NCI-H2081 (cell line): ENCODE measurements around the gene ABCA2.

ENCODE experiments used
- DNase-seq, 2 experiments: peaks; one replicate each; lab custom pipeline; 2025; lab: John Stamatoyannopoulos, UW

Gene ABCA2

DNA sequence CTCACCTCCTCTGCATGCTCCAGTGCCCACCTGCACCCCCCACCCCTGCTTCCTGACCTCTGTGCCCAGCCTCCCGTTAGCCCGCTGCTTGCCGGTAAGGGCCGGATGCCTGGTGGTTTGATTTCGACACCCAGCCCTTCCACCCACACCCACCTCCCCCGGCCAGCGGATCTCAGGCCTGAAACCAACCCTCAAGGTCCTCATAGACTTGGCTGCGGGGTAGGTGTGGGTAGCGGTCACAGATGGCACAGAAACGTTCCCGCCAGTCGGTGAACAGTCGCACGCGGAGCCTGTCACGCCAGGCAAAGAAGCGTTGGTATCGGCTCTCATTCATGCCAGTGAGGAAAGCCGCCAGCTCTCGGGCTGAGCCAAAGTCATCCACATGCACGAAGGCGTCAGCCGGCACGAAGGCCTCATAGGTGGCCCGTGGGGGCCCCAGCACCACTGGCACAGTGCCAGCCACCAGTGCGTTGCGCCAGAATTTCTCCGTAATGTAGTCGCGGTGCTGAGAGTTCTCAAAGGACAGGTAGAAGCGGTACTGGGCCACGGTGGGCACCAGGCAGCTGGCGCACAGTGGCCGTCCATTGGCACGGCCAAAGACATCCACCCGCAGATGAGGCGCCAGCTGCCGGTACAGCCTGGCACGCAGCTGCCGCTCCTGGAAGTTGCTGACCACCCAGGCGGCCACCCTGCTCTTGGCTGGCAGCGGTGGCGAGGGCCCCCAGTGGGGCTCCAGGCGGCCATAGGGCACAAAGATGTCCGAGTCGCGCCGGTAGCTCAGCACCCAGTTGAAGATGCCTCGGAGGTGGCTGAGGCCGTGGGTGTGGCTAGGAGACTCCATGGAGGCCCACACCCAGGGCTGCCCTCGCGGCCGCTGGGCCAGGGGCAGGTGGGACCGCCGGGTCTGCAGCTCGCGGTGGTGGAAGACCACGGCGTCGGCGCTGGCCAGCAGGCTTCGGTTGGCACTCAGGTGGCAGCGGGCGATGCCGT is 2.8 kb upstream of the ABCA2 start:
- DNase-seq: no peak

DNA sequence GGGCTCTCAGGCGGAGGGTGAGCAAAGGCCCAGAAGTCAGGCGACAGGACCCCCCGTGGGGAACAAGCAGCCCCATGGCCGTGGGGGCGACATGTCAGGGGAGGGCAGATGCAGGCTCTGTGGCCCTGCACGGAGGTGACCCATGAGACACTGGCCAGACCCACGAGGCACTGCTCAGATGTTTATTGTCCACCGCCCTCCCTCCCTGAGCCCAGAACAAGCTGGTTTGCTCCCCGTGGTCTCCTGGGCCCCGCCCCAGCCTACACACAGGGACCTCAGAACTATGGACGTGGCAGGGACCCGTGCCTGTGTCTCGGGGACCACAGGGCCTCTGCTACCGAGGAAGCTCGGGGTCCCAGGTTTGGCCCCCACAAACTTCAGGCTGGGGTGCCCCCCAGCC is 2.0 kb upstream of the ABCA2 start:
- DNase-seq: no peak

DNA sequence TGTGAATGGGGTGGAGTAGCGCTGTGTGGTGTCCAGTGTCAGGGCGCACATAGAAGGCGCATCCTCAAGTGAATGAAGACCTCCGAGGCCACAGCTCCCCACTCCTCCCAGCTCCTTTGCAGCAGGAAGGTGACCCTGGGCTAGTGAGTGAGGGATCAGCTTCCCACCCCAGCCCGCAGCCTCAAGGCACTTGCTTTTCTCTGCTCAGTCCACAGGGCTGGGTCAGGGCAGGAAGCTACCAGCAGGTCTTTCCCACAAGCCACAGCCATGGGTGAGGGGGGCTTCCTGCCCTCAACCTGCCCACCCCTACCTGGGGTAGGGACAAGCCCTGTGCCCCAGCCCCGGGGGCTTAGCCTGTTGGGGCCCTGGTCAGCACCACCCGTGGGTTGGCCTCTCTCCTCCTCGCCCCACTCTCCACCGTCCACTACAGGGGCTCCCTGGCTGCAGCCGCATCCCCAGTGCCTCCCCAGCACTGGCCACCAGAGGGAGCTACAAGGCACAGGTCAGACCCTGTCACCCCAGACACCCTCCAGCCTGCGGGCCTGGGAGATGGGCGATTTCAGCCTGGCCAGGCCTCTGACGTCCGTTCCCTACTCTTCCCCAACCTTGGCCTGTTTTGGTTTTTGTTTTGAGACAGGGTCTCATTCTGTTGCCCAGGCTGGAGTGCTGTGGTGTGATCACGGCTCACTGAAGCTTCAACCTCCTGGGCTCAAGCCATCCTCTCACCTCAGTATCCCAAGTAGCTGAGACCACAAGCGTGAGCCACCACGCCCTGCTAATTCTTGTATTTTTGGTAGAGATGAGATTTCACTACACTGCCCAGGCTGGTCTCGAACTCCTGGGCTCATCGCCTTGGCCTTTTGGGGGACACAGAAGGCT is 1.3 kb upstream of the ABCA2 start:
- peak; percentile 44 to 57 for DNase-seq

DNA sequence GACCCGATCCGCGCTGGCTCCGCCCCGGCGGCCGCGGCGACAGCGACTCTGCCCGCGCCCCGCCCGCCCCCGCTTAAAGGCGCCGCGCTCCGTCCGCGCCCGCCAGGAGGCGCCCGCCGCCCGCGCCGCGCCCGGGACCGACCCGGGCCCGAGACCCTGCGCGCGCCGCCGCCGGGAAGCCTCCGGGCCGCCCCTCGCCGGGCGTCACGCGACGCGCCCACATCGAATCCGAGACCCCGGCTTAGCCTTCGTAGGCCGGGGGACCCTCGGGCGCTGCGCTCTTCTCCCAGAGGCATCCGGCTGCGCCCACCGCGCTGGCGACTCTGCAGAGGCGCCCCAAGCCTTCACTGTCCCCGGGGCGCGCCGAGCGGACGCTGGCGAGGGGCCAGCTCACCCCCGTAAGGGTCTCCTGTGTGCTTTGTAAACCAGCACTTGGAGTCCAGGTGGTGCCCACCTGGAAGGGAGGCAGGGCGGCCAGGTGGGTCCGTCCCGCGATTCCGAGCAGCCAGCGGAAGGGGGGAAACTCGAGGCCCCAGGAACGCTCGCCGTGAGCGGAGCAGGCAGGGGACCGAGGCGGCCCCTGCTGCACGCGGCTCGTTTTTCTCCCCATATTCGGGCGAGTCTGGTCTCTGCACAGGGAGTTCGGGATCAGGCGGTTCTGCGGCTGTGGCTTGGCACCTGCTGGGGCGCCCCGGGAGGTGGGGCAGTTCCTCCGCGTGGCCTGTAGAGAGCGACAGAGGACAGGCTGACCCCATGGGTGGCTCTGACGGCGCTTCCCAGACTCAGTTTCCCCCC is 423 bp upstream of the ABCA2 start:
- peak; percentile 68 to 70 for DNase-seq

DNA sequence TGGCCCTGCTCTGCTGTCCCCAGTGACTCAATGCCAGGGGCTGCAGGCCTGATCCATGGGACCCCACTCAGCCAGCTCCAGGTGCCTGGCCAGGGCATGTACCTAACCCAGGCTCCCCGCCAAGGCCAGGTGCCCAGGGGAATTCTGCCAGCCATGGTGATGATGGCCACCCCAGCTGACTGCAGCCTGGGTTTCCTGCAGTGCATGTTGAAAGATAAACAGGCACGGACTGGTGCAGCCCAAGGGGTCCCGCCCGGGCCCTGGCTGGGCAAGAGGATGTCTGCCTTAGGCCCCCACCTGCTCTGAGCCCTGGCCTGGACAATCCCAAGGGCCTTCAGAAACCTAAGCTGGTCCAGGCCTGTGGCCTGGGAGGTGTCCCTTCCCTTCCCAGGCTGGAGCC is 1.2 kb downstream of the ABCA2 start:
- DNase-seq: peak in 1 of 2 experiments; percentile 17

DNA sequence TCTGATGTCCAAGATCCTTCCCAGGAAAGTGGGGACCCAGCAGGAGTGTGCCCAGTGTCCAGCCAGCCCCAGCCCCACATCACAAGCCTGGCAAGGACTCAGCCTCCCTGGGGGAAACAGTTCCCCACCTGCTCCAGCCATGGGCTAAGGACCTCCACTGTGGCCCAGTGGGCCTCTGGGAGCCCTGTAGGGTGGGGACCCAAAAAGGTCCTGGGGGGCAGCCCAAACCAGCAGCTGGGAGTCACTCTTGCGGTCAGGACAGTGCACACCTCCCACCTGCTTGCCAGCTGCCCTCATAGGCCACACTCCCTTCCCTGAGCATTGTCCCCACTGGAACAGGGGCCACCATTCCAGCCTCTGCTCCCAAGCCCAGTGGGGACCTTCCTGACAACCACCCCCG is 1.7 kb downstream of the ABCA2 start:
- no peak for DNase-seq

DNA sequence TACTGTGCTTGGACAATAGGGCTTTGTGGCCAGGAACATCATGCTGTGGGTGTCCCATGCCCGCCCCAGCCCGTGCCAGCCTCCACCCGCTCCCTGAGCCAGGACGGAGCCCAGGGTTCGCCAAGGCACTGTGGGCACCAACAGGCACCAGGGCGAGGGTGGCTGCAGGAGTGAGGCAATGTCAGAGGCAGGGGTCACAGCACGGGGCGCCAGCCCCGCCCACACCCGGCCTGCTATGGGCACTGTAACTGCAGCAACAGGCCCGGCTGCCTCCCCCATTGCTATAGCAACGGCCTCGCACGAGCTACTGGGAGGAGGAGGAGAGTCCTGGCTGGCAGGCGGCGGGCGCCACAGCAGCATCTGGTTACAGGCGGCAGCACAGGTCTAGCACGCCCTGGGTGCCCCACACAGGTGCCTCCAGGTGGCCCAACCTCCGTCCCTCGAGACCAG is 2.5 kb downstream of the ABCA2 start:
- DNase-seq: peak; percentile 70 to 74

DNA sequence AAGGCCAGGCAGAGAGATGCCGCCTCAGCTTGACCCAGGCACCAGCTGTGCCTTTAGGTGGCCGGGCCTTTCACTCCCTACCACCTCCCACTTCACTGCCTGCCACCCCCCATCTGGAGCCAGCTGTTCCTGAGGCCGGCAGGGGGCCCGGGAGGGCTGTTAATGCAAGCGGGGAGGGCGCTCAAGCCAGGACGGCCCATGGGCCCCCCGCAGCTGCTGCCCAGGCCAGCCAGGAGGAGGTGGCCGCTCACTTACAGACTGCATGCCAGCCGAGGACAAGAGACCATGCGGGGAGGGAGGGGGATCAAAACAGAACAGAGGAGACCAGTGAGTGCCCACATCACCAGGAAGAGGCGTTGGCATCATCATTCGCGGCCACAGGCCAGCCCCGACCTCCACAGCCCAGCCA is 4.5 kb downstream of the ABCA2 start:
- DNase-seq: no peak

DNA sequence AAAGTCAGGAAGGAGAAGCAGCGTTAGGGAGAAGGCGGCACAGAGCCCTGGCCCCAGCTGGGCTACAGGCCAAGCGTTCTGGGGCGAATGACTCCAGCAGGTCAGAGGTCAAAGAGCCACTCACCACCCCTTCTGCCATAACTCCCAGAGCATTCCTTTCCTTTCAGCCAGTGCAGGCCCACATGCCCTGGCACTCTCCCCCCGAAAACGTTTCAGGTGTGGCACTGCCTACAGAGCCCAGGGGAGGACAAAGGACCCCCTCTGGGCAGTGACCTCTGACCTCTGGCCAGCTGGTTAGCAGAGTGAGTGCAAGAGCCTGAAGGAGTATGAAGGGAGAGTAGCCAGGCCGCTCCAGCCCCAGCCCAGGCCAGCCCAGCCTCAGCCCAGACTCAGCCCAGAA is 4.9 kb downstream of the ABCA2 start:
- DNase-seq: no peak

DNA sequence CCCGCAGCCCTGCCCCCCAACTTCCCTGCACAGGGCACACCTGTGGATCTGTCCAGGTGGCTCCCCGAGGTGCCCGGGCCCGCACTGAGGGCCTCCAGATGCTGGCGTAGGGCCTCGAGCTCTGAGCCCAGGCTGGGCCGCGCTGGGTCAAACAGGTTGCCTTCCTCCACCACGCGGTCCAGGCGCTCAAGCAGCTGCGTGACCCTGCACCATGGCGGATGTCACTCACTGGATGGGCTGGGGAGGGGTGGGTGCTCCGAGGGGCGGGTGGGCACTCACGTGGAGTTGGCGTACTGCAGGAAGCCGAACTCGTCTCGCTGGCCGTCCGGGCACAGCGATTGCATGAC is 5.4 kb downstream of the ABCA2 start:
- DNase-seq: no peak

DNA sequence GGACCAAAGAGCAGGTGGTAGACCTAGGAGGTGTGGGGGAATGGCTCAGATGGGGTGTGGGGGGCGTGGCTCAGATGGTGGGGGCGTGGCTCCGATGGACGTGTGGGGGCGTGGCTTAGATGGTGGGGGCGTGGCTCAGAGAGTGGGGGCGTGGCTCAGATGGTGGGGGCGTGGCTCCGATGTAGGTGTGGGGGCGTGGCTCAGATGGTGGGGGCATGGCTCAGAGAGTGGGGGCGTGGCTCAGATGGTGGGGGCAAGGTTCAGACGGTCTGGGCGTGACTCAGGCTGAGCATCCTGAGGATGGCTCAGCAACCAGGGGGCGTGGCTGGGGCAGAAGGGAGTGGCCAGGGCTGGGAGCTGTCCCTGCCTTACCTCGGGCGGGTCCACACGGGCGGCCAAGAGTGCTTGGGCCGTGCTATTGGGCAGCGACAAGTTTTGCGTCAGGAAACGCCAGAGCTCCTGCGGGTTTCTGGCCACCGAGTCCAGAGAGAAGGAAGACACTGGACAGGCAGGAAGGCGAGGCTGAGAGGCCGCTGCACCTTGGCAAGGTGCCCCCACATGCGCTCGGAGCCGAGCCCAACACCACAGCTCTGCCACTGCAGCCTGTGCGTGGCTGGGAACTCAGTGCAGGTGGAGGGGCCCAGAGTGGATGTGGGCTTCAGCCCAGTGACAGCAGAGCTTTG is 5.9 kb downstream of the ABCA2 start:
- no peak for DNase-seq

DNA sequence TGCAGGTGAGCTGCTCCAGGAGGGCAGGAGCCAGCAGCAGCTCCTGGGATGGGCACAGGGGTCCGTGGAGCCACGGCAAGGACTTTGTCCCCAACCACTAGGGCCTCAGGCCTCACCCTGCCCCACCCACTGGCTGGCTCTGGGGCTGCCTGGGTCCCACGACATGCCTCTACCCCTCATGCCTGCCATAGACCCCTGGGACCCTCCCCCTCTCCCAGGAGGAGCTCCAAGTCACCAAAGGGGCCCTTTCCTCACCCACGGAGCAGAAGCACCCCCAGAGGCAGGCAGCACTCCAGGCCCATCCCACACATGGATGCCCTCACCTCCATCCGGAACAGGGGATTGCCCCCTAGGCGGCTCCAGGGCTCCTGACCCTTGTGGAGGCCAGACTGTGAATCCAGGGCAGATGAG is 6.5 kb downstream of the ABCA2 start:
- DNase-seq: no peak

DNA sequence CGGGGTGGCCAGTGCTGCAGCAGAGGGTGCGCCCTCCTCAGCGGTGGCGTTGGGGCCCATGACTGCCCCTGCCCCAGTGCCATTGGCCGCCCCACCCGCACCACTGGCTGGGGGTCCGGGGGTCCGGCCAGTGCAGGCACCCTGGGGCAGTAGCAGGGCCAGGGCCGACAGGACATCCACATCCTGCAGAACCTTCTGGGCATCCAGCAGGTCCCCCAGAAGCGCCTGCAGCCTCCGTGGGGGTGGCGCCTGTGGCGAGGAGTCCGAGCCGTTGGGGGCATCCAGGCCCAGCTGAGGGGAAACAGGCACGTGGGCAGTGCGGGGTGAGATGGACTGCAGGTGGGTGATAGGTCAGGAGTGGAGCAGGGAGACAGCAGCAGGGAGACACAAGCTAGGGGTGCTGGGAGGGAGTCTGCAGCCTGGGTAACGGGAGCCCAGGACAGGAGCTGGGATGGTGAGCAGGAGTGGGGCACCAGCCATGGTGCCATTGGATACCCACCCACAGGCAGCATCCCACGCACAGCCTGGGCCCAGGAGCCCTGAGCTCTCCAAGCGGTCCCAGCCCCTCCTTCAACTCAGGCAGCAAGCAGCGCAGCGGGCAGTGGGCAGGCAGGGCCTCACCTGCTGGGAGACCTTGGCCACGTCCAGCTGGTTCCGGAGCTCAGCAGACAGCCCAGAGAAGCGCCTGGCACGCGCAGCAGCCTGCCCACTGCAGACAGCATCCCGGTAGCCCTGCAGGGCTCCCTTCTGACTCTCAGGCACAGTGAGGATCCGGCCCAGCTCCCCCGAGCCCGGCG is 7.1 kb downstream of the ABCA2 start:
- no peak for DNase-seq

DNA sequence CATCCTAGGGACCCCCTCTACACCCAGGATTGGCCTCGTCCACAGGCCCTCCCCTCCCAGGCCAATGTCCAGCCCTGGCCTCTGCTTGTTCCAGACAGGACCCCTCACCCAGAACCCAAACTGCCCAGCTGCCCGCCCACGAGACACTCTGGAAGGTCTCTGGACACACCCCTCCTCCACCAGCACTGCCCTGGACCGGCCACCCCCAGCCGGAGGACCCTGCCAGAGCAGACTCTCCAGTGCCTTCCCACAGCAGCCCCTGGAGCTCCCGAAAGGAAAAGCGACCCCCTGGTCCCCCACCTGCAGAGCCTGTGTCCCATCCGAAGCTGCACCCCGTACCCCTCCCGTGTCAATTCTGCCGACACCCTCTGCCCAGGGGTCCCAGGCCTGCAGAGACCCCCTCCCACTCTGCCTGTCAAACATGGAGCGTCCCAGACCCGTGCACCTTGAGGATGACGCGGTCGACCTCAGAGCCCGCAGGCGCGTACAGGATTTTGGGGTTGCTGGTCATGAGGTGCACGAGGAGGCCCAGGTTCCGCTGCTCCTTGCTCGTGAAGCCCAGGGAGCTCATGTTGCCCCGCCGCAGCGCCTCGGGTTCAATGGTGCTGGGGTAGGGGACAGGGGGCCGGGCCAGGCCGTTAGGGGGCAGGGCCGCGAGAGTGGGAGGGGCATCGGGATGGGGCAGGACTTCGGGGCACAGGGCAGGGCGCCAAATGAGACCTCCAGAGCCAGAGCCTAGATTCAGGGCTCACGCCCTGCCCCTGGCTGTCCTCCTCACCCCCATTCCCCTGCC is 8.0 kb downstream of the ABCA2 start:
- no peak for DNase-seq

DNA sequence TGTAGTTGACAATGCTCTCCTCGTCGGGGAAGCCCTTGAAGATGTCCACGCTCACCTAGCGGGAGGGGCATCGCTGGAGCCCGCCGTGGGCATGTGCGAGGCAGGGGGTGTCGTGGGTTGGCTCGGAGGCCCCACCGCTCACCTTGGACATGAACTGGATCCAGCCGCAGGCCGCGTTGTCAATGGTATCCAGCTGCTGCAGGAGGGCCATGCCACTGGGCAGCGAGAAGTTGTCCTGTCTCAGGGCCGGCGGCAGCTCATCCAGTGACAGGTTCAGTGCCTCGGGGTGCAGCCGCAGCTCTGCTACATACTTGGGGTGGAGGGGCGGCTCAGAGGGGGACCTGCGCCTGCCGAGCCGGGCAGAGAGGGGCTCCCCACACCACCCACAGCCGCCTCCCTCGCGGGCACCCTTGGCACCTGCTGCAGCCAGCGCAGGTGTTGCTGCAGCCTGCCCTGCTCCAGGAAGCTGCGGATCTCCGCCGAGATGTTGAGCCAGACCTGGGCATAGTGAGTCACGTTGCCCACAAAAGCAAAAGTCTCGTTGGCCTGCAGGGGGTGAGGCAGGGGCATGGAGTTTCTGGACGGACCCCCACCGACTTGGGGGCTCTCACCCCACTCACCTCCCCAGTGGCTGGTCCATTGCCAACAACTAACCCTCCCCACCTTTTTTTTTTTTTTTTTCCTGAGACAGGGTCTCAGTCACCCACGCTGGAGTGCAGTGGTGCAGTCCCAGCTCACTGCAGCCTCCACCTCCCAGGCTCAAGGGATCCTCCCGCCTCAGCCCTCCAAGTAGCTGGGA is 9.1 kb downstream of the ABCA2 start:
- DNase-seq: no peak

DNA sequence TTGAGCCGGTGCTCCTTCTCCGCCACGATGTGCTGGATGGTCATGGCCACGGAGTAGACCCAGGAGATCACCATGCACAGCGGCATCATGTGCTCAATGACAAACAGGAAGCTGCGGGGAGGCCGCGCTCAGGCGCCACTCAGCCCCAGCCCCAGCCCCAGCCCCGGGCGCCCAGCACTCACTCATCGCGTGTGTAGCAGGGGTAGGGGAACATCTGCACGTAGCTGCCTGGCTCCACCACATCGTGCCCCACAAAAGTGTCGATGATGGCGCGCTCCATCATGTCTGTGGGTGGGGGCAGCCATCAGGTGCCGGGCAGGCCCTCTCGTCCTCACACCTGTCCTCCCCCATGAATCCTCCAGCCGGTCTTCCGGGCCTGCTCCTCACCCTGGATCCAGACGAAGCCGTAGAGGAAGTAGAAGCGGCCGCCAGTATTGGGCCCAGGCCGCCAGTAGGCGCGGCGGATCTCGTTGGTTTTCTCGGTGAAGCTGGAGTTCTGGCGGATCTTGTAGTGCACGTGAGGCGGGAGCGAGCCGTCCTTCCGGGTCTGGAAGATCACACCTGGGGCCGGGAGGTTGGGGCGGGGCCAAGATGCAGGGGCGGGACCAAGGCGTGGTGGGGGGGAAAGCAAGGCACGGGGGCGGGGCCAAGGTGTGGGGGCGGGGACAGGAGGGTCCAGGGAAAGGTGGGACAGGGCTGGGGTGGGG is 10.1 kb downstream of the ABCA2 start:
- DNase-seq: no peak

DNA sequence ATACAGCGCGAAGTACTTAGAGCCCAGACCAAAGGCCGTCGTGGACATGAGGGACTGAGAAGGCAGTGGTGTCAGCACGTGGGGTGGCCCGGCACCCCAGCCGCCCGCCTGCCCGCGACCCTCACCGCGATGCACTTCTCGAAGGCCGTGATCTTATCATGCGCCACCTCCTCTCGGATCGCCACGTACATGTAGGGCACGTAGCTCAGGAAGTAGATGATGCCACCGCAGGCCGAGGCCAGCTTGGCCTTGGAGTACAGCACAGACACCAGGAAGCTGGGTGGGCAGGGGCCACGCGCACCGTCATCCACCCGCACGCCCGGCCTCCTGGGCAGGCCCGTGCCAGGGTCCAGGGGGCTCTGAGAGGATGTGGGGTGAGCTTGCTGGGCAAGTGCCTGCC is 11.0 kb downstream of the ABCA2 start:
- no peak for DNase-seq

DNA sequence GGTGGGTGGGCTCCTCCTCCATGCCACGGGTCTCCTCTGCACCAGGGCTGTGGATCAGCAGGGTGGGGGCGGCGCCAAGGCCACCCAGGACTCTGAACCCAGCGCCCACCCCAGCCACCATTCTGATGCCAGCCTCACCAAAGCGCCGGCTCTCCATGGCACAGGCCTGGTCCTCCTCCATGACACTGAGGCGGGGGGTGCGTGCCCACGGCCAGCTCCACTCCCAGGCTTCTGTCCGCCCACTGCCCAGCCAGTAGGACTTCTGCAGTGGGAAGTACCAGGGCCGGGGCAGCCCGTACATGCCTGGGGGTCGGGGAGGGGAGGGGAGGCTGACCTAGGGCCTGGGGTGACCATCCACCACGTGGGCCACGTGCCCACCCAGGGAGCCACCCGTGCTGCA is 11.6 kb downstream of the ABCA2 start:
- no peak for DNase-seq
